Hematopoietic multipotent progenitor cell treated with erythropoietin and hydrocortisone succinate and interleukin-3 and kit ligand, for 4 days (in vitro differentiated cells): ENCODE results near the gene PSMB10.
"Not testable (repeated sequence)": the region's sequence is repeated elsewhere in the genome, so short reads cannot be mapped to it uniquely, and the experiment has no call there.

Experiments
- DNase-seq: peaks from one replicate; pipeline ENCODE4 v3.0.0-alpha.2; 2015

The PSMB10 gene

DNA sequence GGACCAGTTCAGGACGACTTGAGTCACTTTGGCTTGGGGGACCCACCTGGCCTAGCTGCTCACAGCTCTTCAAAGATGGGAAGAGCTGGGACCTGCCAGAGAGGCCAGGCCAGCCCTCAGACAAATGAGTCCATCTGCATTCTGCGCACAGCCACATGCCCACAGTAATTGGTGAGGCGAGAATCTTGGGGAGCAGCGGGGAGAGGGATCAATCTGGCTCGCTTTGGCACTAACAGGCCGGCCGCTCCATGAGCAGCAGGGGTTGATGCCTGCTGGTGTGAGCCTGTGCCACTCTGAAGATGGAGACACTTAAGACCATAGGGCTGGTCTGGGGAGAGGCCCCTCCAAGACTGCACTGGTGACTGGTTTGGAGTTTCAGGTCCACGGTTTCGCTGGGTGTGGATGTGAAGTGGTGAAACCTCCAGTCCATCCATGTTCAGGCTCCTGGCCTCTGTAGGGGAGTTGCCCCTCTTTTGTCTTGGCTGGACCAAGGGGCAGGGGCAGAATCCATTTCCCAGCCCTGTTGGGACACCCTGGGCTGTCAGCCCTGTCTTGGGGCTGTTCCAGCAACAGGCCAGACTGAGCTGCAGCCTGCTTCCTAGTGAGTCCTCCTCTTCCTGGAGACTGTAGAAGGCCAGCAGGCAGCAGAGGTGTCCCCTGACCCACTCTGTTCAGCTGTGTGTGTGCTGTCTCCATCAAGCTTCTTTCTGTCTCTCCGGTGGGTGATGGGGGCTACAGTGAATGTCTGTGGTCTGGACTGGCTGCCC lies 12.3 kb downstream of the PSMB10 start:
- DNase-seq, result no peak

DNA sequence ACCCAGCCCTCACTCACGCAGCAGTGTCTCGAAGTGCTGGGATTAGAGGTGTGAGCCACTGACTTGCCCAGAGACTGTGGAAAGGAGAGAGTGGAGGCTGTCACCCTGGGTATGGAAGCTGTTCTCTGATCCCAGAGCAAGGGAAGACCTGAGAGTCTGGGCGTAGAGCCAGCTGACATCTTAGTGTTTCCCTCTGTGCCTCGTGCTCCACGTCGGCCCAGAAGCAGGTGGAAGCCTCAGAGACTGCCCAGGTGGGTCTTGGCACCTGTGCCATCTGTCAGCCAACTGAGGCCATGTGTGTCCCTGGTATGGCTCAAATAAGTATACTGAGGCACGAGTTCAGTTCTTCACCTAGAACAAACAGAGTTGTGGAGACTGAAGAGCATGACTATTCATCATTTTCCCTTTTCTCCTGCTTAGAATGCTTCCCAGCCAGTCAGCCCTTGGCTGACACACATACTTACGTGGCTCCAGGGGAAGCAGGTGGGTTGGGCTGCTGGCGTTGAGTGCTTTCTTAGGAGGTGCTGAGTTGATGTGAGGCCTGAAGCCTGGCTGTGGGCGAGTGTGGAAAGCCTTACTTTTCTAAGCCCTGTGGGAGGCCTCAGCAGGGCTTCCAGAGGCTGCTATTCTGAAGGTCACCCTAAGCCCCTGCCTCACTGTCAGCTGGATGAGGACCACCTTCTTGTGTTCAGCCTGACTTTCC lies 13.1 kb downstream of the PSMB10 start:
- no peak for DNase-seq

DNA sequence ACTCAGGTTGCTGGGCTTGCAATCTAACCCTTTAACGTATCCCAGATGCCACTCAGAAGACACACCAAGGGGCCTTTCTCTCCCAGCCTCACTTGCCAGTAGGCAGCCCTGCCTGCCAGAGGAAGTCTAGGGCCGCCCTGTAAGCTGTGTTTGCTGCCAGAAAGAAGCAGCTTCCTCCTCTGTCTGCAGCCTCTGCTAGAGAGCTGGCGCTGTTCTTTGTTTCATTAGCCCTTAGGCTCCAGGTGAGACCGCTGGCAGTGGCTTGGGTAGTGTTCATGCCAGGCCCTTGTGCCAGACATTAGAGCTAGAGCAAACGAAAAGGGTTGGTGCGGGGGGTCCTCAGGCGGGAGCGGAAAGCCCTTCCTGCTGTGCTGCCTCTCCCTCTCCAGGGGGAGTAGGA lies 13.9 kb downstream of the PSMB10 start:
- DNase-seq, result no peak

DNA sequence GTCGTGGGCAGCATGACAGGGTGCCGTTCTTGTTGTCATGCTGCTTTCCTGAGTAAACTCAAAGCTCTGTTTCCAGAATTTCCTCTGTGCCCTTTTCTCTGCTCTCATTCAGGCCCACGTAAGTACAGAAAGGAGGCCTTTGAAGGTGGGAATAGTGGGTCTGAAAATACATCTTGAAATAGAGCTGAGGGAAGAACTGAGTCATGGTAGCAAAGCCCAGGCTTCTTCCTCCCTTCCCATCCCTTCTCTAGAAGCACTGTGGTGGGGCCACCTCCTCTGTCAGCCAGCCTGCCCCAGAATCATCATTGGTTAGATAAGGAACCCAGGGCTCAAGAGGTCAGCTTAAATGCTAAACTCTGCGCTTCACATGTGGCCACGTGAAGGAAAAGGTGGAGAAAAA lies 14.4 kb downstream of the PSMB10 start:
- no peak for DNase-seq

DNA sequence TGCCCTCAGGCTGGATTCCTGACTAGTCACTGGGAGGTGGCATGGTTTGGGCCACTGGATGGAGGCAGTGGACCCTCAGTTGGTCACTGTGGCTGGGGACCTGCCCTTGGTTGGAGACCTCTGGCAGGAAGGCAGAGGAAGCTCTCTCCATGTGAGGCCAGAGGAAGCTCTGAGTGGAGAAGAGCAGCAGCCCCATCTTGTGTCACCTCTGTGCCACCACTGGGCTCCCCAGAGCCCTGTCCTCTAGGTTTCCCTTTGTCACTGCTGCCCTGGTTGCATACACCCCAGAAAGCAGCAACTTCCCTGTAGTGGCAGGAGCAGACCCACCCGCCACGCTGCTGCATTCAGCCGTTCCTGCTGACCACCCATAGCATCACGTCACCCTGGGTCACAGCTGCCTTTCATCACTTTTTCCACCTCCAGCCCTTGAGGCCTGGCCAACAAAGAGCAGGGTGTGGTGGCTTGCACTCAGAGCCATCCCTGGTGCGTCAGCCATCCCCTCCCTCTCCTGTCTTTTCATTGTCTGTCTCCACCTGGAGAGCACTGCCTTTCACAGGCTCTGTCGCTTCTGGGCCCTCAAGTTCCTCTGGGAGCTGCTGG lies 16.9 kb downstream of the PSMB10 start:
- peak; percentile 40 for DNase-seq

DNA sequence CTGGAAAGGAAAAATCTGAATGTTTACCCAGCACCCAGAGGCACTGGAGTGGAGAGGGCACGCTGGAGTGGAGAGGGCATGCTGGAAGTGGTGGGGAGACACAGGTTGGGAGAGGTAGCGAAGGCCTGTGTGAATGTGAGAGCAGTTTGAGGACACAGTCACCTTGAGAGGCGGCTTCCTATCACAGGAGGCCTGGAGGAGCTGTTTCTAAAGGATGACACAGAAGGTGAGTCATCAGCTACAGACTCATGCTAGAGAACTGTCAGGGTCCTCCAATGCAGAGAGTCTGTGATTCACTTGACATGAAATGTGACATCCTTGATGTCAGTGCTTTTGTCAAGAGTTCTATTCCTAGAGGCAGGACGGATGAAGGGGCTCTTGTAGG lies 18.8 kb downstream of the PSMB10 start:
- no peak for DNase-seq

DNA sequence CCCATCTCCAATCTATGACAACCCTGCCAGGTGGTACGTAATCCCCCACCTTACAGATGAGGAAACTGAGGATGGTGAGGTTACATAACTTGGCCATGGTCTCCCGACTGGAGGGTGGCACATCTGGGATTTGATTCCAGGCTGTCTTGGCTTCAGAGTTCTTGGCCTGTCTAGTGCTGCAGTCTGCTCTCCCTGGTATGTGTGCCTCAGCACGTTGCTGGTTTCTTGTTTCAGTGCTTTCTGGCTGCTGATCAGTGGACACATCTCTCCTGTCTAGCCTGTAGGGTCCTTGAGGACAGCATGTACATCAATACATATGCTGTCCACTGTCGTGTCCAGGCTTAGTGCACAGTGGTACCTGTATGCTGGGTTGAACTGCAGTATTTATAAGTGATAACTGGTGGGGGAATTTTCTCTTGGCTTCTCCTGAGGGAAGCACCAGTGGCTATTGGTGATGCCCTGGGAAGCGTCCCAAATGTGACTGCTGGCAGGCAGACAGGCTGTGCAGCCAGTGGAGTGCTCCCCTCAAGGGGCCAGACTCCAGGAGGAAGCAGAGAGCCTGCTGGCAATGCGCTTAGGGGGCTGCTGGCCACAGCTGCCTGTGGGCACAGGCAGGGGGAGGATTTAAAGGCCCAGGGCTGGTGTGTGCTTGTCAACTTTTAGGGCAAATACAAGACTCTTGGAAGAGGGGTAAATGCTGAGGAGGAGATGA lies 19.4 kb downstream of the PSMB10 start:
- no peak for DNase-seq

DNA sequence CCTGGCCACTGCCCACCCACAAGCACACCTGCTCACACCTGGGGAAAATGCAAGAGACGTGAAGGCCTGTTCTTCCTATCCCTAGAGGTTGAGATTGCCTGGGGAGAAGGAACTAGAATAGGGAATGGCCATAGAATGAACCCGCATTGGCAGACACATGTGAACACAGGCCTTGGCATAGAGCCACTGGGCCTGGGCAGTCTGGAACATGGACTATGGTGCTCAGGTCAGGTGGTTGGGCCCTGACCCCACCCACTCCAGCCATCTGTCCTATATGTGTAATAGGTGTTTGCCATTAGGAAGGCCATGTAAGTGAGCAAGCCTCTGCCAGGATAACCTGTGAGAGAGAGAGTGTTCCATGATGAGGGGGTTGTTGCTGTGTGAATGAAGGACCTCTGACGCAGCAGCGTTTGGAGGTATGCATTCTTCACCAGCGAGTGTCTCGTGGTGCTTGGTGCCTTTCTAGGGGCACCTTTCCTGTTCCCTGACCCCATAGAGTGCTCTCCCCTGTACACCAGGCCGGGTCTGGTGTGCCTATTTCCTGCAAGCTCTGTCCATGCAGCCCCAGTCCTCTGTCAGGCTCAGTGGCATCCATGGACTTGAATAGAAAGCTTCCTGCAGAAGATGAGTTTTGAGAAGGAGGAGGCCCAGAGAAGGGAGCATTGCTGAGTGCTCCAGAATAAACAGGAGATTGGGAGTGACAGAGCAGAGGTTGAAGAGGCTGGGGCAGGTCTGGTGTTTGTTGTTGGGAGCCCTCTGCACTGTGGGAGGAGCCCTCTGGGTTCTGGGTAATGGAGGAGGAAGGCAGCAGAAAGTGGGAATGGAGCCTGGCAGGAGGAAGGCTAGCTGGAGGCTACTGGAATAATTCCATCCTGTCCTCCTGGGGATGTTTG lies 20.6 kb downstream of the PSMB10 start:
- no peak for DNase-seq

DNA sequence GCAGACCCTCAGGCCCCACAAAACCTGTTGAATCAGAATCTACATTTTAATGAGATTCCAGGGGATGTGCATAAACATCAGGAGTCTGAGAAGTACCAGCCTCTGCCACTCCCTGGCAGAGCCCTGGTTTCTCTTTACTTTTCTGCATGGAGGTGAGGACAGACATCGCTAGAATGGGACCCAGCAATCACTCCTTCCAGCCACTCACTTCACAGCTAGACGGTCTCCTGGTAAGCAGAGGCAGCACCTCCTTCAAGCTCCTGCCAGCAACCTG lies 21.2 kb downstream of the PSMB10 start:
- DNase-seq, result not testable (repeated sequence)

DNA sequence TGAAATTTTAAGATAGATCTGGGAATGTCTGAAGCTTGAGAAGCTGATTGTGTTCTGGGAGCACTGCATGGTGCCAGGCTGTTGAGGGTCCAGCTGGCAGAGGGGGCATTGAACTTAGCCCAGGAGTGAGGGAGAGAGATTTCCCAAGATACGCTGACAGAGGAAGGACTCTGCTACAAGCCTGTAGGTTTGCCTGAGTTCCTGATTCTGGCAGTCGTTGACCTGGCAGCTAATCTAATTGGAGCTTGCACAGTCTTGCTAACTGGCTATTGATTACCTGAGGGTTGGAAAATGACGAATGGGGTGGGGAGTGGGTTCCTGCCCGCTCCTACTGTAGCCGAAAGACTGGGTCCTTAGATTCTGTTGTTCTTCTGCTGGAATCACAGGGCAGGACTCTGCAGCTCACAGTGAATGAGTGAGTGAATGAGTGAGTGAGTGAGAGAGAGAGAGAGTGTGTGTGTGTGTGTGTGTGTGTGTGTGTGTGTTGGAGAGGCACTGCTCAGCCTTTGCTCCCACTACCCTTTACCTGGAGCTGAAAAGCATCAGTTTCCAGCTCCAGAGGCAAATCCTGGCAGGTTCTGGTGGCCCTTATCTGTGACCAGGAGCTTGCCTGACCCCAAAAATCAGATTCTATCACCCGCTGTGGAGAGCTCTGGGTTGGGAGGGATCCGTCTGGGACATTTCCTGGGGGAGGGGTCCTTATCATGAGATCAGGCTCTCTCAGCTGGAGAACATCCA lies 21.7 kb downstream of the PSMB10 start:
- DNase-seq, result no peak

DNA sequence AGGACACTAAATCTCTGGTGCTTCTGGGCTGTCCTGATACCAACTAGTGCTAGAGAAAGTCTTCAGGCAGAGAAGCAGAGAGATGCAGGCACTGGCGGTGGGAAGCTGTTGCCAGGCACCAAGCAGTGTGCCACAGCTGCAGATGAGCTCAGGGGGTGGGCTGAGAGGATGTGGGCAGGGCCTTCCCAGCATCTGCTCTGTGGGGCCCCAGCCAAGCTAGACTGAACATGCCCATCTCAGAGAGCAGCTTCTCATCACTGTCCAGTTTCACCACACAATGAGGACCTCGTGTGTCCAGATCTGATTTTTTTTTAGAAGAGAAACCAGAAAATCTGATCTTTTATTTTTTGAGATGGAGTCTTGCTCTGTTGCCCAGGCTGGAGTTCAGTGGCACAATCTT lies 26.5 kb downstream of the PSMB10 start:
- no peak for DNase-seq

DNA sequence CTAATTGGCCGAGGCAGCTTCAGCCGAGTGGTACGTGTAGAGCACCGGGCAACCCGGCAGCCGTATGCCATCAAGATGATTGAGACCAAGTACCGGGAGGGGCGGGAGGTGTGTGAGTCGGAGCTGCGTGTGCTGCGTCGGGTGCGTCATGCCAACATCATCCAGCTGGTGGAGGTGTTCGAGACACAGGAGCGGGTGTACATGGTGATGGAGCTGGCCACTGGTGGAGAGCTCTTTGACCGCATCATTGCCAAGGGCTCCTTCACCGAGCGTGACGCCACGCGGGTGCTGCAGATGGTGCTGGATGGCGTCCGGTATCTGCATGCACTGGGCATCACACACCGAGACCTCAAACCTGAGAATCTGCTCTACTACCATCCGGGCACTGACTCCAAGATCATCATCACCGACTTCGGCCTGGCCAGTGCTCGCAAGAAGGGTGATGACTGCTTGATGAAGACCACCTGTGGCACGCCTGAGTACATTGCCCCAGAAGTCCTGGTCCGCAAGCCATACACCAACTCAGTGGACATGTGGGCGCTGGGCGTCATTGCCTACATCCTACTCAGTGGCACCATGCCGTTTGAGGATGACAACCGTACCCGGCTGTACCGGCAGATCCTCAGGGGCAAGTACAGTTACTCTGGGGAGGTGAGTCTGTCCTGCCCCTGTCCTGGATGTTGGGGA lies 27.5 kb downstream of the PSMB10 start:
- DNase-seq, result no peak

DNA sequence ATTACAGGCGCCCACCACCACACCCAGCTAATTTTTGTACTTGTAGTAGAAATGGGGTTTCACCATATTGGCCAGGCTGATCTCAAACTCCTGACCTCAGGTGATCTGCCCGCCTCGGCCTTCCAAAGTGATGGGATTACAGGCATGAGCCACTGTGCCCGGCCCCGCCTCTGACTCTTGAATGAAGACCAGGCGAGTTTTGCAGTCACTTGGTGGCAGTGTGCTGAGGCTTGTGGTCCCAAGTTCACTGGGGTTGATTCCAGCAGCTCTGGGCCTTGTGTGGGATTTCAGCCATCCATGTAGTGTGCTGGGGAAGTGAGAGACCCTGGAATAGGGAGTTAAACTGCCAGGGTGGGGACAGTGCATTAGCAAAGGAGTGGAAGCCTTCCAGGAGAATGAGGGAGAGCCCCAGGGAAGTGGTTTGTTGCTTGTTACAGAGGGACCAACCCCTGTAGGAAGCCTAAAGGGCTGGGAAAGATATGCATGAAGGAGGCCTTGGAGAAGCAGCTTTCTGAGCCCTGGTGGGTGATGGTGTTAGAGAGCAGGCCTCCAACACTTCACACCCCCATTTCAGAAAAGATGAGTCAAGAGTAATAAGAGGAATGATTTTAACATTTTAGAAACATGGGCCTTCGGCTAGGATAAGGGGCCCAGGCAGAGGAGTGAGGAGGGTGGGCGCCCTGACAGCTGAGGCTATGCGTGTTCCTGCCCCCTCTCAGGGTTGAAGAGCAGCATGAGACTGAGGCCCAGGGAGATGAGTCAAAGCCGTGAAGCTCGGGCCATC lies 29.1 kb downstream of the PSMB10 start:
- DNase-seq, result no peak

DNA sequence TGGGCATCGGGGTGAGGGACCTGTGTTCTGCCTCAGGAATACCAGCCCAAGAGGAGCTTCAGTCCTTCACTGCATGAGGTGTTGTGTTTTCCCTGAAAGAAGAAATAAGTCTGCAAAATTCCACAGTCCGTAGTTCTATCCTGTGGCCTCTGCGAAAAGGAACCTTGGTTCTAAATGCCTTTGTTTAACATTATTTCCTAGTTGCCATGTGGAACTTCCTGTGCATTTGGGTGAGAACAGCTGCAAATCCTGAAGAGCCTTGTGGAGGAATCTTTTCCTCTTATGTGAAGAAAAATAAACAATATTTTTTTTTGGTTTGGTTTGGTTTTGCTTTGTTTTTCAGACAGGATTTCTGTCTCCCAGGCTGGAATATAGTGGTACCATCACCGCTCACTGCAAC lies 33.8 kb downstream of the PSMB10 start:
- DNase-seq, result no peak

DNA sequence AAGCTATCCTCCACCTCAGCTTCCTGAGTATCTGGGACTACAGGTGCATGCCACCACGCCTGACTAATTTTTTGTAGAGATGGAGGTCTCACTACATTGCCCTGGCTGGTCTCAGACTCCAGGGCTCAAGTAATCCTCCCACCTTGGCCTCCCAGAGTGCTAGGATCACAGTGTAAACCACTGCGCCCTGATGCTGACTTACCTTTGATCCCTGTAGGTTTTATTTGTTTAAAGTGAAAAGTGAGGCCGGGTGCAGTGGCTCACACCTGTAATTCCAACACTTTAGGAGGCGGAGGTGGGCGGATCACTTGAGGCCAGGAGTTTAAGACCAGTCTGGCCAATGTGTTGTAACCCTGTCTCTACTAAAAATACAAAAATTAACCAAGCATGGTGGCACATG lies 34.9 kb downstream of the PSMB10 start:
- no peak for DNase-seq

DNA sequence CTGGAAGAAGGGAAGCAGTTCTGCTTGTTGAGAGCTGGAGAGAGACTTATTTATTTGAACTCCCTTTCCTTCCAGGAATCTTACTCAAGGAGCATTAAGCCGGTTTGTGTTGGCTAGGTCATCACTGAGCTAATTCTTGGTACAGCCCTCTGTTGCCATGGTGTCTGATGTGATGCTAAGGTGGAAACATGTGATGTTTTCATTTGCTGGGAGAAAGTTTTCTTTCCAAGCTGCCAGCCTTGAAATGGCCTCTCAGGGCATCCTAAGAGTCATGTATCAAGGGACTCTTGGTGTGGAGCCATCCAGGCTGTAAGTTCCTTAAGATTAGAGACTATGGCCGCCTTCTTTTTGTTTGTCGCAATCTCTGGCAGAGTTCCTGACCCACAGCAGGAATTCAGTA lies 39.4 kb downstream of the PSMB10 start:
- no peak for DNase-seq

DNA sequence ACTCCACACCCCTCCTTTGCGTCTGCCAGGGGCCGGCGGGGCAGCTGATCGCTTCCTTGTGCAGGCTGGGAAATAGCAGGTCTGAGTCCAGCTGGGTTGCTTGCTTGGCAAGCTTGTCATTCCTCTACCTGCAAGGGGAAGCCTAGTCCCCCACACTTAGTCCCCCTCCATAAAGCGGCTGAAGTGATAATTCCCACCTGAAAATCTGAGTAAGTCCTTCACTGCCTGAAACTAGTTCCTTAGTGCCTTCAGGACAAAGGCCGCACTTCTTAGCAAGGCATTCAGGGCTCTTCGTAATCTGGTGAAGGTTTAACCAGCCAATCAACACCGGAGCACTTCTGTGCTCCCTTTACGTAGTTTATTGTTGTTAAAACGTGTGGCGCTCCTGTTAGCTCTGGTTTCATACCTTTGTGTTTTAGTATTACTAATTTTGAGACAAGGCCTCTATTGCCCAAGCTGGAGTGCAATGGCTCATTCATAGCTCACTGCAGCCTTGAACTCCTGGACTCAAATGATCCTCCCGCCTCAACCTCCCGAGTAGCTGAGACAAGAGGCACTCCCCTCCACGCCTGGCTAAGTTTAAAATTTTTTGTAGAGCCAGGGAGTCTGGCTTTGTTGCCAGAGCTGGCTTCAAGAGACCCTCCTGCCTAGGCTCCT lies 42.8 kb downstream of the PSMB10 start:
- no peak for DNase-seq

DNA sequence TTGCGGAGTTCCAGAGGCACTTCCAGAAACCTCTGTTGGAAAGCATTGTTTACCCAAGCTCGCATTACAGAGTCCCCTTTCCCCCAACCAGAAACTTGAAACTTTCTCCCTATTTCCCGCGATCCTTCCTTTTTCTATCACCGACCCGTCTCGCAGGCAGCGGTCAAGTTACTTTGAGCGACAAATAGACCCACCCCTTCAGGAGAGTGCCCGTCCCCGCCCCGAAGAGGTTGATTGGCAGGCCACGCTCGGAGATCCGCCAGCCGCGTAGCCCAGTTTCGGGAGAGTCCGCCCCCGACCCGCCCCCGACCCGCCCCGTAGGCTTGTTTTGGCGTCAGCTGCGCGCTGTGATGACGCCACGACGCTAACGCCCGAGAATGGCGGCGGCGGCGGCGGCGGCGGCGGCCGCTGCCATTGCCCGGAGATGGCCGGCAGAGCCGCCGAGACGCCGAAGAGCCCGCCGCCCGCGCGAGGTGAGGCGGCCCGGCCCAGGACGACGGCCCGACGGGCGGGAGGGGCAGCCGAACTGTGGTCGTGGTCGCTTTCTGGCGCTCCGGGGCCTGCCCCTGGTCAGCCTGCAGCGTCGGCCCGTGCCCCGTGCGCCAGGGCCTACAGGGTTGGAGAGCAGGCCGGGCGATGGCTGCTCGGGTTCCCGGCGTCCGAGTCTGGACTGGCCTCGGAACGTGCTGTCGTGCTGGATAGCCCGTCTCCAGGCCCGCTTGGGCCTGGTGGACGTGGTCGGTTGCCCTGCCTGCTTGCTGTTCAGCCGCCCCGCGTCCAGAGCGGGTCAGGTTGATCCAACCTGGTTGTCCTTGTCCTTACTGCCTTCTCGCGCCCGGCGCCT lies 43.5 kb downstream of the PSMB10 start, which contains the start of gene PSKH1:
TSS of gene PSKH1 (plus strand) at position 356 of the 844 bp plus-strand sequence. CDS start 15,496 bp downstream, outside the sequence.
- DNase-seq, result peak; percentile 99

DNA sequence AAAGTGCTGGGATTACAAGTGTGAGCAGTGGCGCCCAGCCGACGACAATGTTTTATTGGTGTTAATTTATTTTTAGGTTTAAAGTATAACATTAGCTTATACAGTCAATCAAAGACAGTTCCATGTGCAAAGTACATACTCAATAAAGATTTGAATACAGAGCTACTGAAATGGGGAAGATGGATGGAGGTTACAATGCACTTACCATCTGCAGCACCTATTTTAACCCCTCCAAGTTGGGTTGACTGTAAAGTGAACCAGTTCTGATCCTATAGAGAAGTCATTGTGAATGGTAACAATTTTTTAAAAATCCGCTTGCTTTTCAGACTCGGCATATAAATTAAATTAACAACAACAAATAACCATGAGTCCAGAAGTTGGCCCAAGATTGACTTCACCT lies 44.3 kb downstream of the PSMB10 start:
- DNase-seq, result no peak
